Right lobe of liver (tissue), 6 donors: ENCODE measurements around the gene CA11. TPM values are rescaled to one million over a fixed set of nuclear protein-coding genes. Genes with fewer than 3 reads are reported as not detected.

Experiments
- ATAC-seq, 4 donors: fragments of 200-7000 bp; cut with Tn5 transposase; one replicate each; pipeline ENCODE4 v1.9.1; 2020; ENCODE audit warnings: mild to moderate bottlenecking in 4 of 4, moderate library complexity in 4 of 4
- DNase-seq, 3 donors: peaks; one replicate each; pipeline ENCODE4 v3.0.0-alpha.2; 2020
- H3K27ac ChIP-seq, 3 donors: fragments of 200-600 bp; one replicate each; pipeline ENCODE4 v1.8.0; 2022
- H3K27me3 ChIP-seq, 2 donors: fragments of 200-600 bp; one replicate each; pipeline ENCODE4 v1.8.0; 2022
- H3K36me3 ChIP-seq, 4 donors: fragments of 200-600 bp; sonication (generic) in 1 of 4; one replicate each; pipeline versions ENCODE4 v1.5.1 to v1.8.0; 2017 to 2022; ENCODE audit warnings: control low read depth in 1 of 4
- H3K4me1 ChIP-seq, 4 donors: fragments of 200-600 bp; sonication (generic) in 1 of 4; one replicate each; pipeline versions ENCODE4 v1.5.1 to v1.8.0; 2017 to 2022; ENCODE audit warnings: control low read depth in 1 of 4
- H3K4me3 ChIP-seq, 3 donors: fragments of 200-600 bp; one replicate each; pipeline ENCODE4 v1.8.0; 2022
- H3K9me3 ChIP-seq, 4 donors: fragments of 200-600 bp; sonication (generic) in 1 of 4; one replicate each; pipeline versions ENCODE4 v1.5.1 to v1.8.0; 2017 to 2022; ENCODE audit warnings: control low read depth in 1 of 4
- CTCF ChIP-seq, 4 donors: fragments of 200-600 bp in 3 of 4; fragments of 450-650 bp in 1 of 4; IDR thresholded peaks; one replicate each; pipeline versions ENCODE4 v1.5.1 to v1.8.0; 2016 to 2022; ENCODE audit warnings: antibody characterized with exemption in 4 of 4, mild to moderate bottlenecking in 2 of 4
- POLR2A ChIP-seq: fragments of 450-650 bp; IDR thresholded peaks from one replicate; pipeline ENCODE4 v1.6.1; 2017; ENCODE audit warnings: antibody characterized with exemption, mild to moderate bottlenecking
- WGBS: methylation state at CpG from one replicate; pipeline ENCODE4 v1.1.6; 2018; ENCODE audit warnings: low coverage, low lambda C conversion rate; ENCODE audit not compliant: insufficient coverage; ENCODE audit errors: missing lambda C conversion rate; 5-methylcytosine and 5-hydroxymethylcytosine counted together
- intact Hi-C, 2 donors: fragments of 100-400 bp; cut with DNase I; formaldehyde crosslinking; loops; one replicate each; pipeline versions ENCODE4 v1.11.2 to v1.14.1; 2022
- total RNA-seq, 6 experiments: library from RNA; depleted of rRNA in 2 of 6; stranded (reverse); fragments of >200 nt in 2 of 6; fragmentation: NEBNext Ultra II Directional in 3 of 6; extraction: Animal tissue kit (Norgen Biotek cat#: 25700) in 3 of 6; gene quantifications; one replicate each; pipeline versions ENCODE4 v1.1.0 to v1.2.4, GENCODE V29; 2016 to 2023
- donor health status: DM: no; HTN: yes; CAD: no.
- donor health status: DM: no; HTN: no; CAD: no.
- donor health status: DM: no; HTN: no; CAD: no.
- donor health status: DM: no; HTN: yes; CAD: no.
- donor health status: DM: no; HTN: yes; CAD: no.

The CA11 gene
- total RNA-seq, 6 experiments from 2014 or later = 0.25 to 2.0 (median 0.54) TPM

- DNase-seq = no peak
- ATAC-seq = no peak
- 50% methylated on average over 1 of the region's 10 CpGs for WGBS
Observed at GRCh38 chr19:48671446-48671995, 25.5 kb upstream of the CA11 start.

GRCh38 chr19:48670699-48671445, 24.9 kb upstream of the CA11 start:
- Histone ChIP-seq H3K36me3 (no peaks in the 10 kb centered on the region), H3K4me3 (no peak overlapping the region), H3K4me1 (peaks cover 0 to 6% (median 3%) of the 10 kb centered on the region in 4 donors), H3K27me3 (no peaks in the 10 kb centered on the region), H3K27ac (no peak overlapping the region), H3K9me3 (no peaks in the 10 kb centered on the region)
- WGBS = 67% methylated on average over 11 of the region's 21 CpGs
- intact Hi-C loops = loop anchor here in 1 of 2 donors (10.0 kb wide), 3 partner anchors 64 to 164 kb away; partner anchors contain the start of gene HSD17B14
- DNase-seq (no peak), ATAC-seq (no peak)
- no peak for TF ChIP-seq CTCF (IDR thresholded peaks at IDR 0.05)
- TF ChIP-seq POLR2A = no peak

More at GRCh38 chr19:48671446-48671995, 25.5 kb upstream of the CA11 start:
- H3K27me3 ChIP-seq = no peaks in the 10 kb centered on the region
- no peaks in the 10 kb centered on the region for H3K9me3 ChIP-seq
- H3K27ac ChIP-seq = no peak overlapping the region
- intact Hi-C loops = loop anchor here in 1 of 2 donors (10.0 kb wide), 3 partner anchors 63 to 163 kb away; partner anchors contain the start of gene HSD17B14
- TF ChIP-seq CTCF (IDR thresholded peaks at IDR 0.05) = no peak
- no peak for TF ChIP-seq POLR2A
- no peaks in the 10 kb centered on the region for H3K36me3 ChIP-seq
- H3K4me3 ChIP-seq = no peak overlapping the region
- peaks cover 0 to 6% (median 3%) of the 10 kb centered on the region in 4 donors for H3K4me1 ChIP-seq

- no peak for DNase-seq
- Histone ChIP-seq H3K4me3 (no peak overlapping the region), H3K27me3 (no peaks in the 10 kb centered on the region), H3K36me3 (no peaks in the 10 kb centered on the region), H3K27ac (no peak overlapping the region), H3K4me1 (peaks cover 0 to 3% (median under 1%) of the 10 kb centered on the region in 4 donors), H3K9me3 (no peaks in the 10 kb centered on the region)
- no peak for ATAC-seq
- 92% methylated on average over 2 of the region's 26 CpGs for WGBS
- intact Hi-C loops = loop anchor here in 1 of 2 donors (10.0 kb wide), 3 partner anchors 65 to 165 kb away; partner anchors contain the start of gene HSD17B14
- TF ChIP-seq POLR2A (no peak), CTCF (IDR thresholded peaks at IDR 0.05) (no peak)
Observed at GRCh38 chr19:48669903-48670668, 24.1 kb upstream of the CA11 start.

- no peaks in the 10 kb centered on the region for H3K4me1 ChIP-seq
- H3K27ac ChIP-seq = no peak overlapping the region
- ATAC-seq (no peak), DNase-seq (no peak)
- intact Hi-C loops = no loop called here
- WGBS = 100% methylated on average over 2 of the region's 2 CpGs
- no peaks in the 10 kb centered on the region for H3K27me3 ChIP-seq
- no peaks in the 10 kb centered on the region for H3K36me3 ChIP-seq
- no peak overlapping the region for H3K4me3 ChIP-seq
- H3K9me3 ChIP-seq = no peaks in the 10 kb centered on the region
- no peak for TF ChIP-seq POLR2A
- TF ChIP-seq CTCF (IDR thresholded peaks at IDR 0.05) = no peak
Observed at GRCh38 chr19:48668761-48669160, 22.8 kb upstream of the CA11 start.
